Effector memory CD8-positive, alpha-beta T cell (primary cell): ENCODE results near the gene MTFMT.

ENCODE experiments used
- ATAC-seq: fragments of 150-1000 bp; cut with Tn5 transposase; replicated peaks from 2 replicates; pipeline ENCODE4 v1.10.0; 2021; ENCODE audit warnings: mild to moderate bottlenecking, moderate library complexity
- DNase-seq, 3 experiments: peaks; one replicate each; pipeline ENCODE4 v3.0.0; 2021
- H3K27ac Mint-ChIP-seq, 2 donors: one replicate each; pipeline ENCODE4 v1.8.0; 2022; ENCODE audit warnings: mild to moderate bottlenecking in 2 of 2, mixed read lengths in 2 of 2, moderate library complexity in 2 of 2
- H3K27me3 Mint-ChIP-seq, 2 donors: one replicate each; pipeline ENCODE4 v1.8.0; 2022; ENCODE audit warnings: mixed read lengths in 2 of 2
- H3K36me3 Mint-ChIP-seq: one replicate; pipeline ENCODE4 v1.8.0; 2022; ENCODE audit warnings: mild to moderate bottlenecking, moderate library complexity, mixed read lengths; ENCODE audit not compliant: insufficient read depth
- H3K4me1 Mint-ChIP-seq, 2 donors: one replicate each; pipeline ENCODE4 v1.8.0; 2022; ENCODE audit warnings: low read depth in 2 of 2, mixed read lengths in 2 of 2
- H3K4me3 Mint-ChIP-seq, 2 donors: one replicate each; pipeline ENCODE4 v1.8.0; 2022; ENCODE audit warnings: mild to moderate bottlenecking in 2 of 2, mixed read lengths in 2 of 2, moderate library complexity in 2 of 2
- H3K9me3 Mint-ChIP-seq, 2 donors: one replicate each; pipeline ENCODE4 v1.8.0; 2022; ENCODE audit warnings: mixed read lengths in 2 of 2

The MTFMT gene

GRCh38 chr15:65067645-65068402 is 38.4 kb upstream of the MTFMT start, which contains the start of gene RASL12:
Gene RASL12, minus strand, starts transcription at chr15:65067991. Its CDS starts 156 bp downstream, at chr15:65067835.
- no peaks in the 10 kb centered on the region for H3K9me3 Mint-ChIP-seq
- peak within 1 kb of the TSS; percentile 43 to 64 for H3K4me3 Mint-ChIP-seq
- ATAC-seq = no peak
- DNase-seq = no peak
- peaks cover 36 to 64% of the 10 kb centered on the region in 2 donors for H3K27me3 Mint-ChIP-seq
- no peak within 1 kb of the TSS for H3K27ac Mint-ChIP-seq
- peaks cover 5% of the 10 kb centered on the region for H3K36me3 Mint-ChIP-seq
- H3K4me1 Mint-ChIP-seq = peaks cover 6 to 8% of the 10 kb centered on the region in 2 donors

GRCh38 chr15:65067317-65067644 is 37.8 kb upstream of the MTFMT start:
- ATAC-seq = no peak
- Mint-ChIP-seq H3K4me1 (peaks cover 6 to 8% of the 10 kb centered on the region in 2 donors), H3K9me3 (no peaks in the 10 kb centered on the region), H3K27me3 (peaks cover 36 to 69% of the 10 kb centered on the region in 2 donors), H3K4me3 (peak overlapping the region in 1 of 2 donors; percentile 60), H3K27ac (no peak overlapping the region), H3K36me3 (peaks cover 5% of the 10 kb centered on the region)
- no peak for DNase-seq

DNA sequence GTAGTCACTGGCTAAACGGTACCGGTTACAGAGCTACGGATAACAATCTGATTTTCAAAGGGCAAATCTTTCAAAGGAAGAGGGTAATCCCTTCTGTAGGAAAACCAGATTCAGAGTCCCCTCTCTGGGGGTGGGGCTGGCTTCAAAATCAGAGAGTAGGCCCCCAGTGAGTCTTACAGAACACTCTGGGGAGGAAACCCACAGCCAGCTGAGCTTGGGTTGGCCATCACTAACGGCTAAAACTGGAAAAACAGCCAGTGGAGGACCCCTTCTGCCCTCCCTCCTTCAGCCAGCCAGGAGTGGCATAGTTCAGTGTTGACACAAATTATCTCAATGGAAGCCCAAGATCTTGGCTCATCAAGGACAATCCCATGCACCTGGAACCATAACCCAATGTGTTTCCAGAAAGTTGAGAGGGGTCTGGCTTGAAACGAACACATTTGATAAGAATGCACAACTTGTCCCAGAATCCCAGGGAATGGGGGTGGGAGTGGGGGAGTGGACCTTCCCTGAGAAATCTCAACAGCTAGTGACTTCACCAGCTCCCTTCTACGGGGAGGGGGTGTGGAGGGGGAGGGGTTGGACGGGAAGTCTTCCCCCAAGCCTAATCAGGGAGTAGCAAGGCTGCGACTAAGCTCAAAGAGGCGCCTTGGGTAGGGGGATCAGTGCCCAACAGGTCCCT is 37.3 kb upstream of the MTFMT start:
- DNase-seq = no peak
- peaks cover 6 to 8% of the 10 kb centered on the region in 2 donors for H3K4me1 Mint-ChIP-seq
- peak overlapping the region in 1 of 2 donors; percentile 60 for H3K4me3 Mint-ChIP-seq
- no peaks in the 10 kb centered on the region for H3K9me3 Mint-ChIP-seq
- H3K36me3 Mint-ChIP-seq = no peaks in the 10 kb centered on the region
- peaks cover 36 to 71% of the 10 kb centered on the region in 2 donors for H3K27me3 Mint-ChIP-seq
- ATAC-seq = no peak
- H3K27ac Mint-ChIP-seq = no peak overlapping the region

DNA sequence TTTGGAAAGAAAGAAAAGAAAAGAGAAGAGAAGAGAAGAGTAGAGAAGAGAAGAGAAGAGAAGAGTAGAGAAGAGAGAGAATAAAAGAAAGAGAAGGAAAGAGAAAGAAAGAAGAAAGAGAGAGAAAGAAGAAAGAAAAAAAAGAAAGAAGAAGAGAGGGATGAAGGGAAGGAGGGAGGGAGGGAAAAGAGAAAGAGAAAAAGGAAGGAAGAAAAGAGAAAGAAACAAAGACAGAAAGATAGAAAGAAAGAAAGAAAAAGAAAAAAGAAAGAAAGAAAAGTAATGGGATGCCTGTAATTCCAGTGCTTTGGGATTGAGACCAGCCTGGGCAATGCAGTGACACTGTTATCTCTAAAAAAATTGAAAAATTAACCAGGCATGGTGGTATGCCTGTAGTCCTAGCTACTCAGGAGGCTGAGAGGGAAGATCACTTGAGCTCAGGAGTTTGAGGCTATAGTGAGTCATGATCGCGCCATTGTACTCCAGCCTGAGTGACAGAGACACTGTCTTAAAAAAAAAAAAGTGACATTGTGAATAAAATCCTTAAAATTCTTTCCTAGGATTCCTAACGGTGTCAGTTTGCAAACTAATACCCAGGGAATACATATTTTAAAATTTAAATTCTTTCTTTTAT is 36.7 kb upstream of the MTFMT start:
- peaks cover 36 to 76% of the 10 kb centered on the region in 2 donors for H3K27me3 Mint-ChIP-seq
- peaks cover 6 to 8% of the 10 kb centered on the region in 2 donors for H3K4me1 Mint-ChIP-seq
- no peaks in the 10 kb centered on the region for H3K36me3 Mint-ChIP-seq
- no peak overlapping the region for H3K4me3 Mint-ChIP-seq
- no peaks in the 10 kb centered on the region for H3K9me3 Mint-ChIP-seq
- H3K27ac Mint-ChIP-seq = no peak overlapping the region
- DNase-seq (no peak), ATAC-seq (no peak)

- DNase-seq = no peak
- H3K4me1 Mint-ChIP-seq = peaks cover 3 to 4% of the 10 kb centered on the region in 2 donors
- no peak overlapping the region for H3K27ac Mint-ChIP-seq
- H3K4me3 Mint-ChIP-seq = no peak overlapping the region
- no peak for ATAC-seq
- H3K27me3 Mint-ChIP-seq = peaks cover 29 to 67% of the 10 kb centered on the region in 2 donors
- no peaks in the 10 kb centered on the region for H3K36me3 Mint-ChIP-seq
- H3K9me3 Mint-ChIP-seq = no peaks in the 10 kb centered on the region
Measured at GRCh38 chr15:65062726-65063125, 33.3 kb upstream of the MTFMT start.

DNA sequence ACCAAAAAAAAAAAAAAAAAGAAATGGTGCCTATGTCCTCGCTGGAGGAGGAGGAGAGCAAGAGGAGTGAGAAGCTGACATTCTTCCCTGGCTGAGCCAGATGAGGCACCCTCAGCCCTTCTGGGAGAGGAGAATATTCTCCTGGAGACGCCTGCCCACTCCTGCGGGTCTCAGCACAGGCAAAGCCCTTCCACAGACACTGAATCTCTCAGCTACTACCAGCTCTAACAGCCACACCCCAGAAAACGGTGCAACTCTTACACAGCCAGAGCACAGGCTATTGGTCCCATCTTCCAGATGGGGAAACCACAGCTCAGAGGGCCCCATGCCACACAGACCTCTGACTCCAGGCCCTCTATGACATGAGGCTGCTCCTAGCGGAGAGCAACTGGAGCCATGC is 32.6 kb upstream of the MTFMT start:
- H3K9me3 Mint-ChIP-seq = no peaks in the 10 kb centered on the region
- peaks cover 24 to 67% of the 10 kb centered on the region in 2 donors for H3K27me3 Mint-ChIP-seq
- no peak overlapping the region for H3K4me3 Mint-ChIP-seq
- ATAC-seq = no peak
- no peaks in the 10 kb centered on the region for H3K36me3 Mint-ChIP-seq
- DNase-seq = no peak
- H3K4me1 Mint-ChIP-seq = peaks cover 0 to 1% of the 10 kb centered on the region in 2 donors
- H3K27ac Mint-ChIP-seq = no peak overlapping the region

DNA sequence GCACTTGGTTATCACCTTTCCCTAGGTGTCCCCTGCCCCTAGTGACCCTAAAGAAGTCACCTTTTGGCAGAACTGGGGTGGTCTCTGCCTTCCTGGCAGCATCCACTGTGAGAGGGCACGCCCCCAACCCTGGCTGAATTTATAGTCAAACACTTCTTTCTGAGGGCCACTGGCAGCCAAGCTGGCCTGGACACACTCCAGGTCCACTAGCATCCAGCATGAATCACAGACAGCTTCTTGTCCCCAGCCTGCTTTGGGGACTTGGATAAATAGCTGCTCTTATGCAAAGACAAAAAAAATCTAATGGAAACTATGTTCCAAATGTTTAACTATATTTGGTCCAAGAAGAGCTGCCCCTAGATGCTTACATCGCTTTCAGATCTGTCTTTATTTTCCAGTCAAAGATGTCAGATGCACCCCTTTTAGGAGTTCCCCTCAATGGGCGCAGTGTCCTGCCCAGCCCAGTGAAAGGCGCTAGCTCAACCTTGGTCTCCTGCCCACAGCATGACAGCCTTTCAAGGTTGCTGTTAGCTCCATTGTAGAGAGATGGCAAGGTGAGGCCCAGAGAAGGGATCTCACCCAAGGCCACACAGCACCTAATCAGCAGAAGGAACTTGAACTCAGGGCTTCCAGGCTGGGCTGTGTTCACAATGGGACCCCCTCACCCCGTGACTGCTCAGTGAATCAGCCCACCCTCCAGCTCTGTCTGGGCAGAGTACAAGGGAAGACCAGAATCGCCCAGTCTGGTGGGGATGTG is 31.4 kb upstream of the MTFMT start:
- DNase-seq (no peak), ATAC-seq (no peak)
- Mint-ChIP-seq H3K9me3 (no peaks in the 10 kb centered on the region), H3K4me3 (no peak overlapping the region), H3K27me3 (peaks cover 18 to 58% of the 10 kb centered on the region in 2 donors), H3K4me1 (peaks cover 0 to under 1% of the 10 kb centered on the region in 2 donors), H3K27ac (no peak overlapping the region), H3K36me3 (no peaks in the 10 kb centered on the region)

- H3K4me3 Mint-ChIP-seq = no peak overlapping the region
- H3K9me3 Mint-ChIP-seq = no peaks in the 10 kb centered on the region
- peaks cover 10 to 54% of the 10 kb centered on the region in 2 donors for H3K27me3 Mint-ChIP-seq
- H3K4me1 Mint-ChIP-seq = peaks cover 0 to 3% of the 10 kb centered on the region in 2 donors
- no peaks in the 10 kb centered on the region for H3K36me3 Mint-ChIP-seq
- no peak overlapping the region for H3K27ac Mint-ChIP-seq
- DNase-seq (no peak), ATAC-seq (no peak)
Measured at GRCh38 chr15:65059931-65060596, 30.6 kb upstream of the MTFMT start.

DNA sequence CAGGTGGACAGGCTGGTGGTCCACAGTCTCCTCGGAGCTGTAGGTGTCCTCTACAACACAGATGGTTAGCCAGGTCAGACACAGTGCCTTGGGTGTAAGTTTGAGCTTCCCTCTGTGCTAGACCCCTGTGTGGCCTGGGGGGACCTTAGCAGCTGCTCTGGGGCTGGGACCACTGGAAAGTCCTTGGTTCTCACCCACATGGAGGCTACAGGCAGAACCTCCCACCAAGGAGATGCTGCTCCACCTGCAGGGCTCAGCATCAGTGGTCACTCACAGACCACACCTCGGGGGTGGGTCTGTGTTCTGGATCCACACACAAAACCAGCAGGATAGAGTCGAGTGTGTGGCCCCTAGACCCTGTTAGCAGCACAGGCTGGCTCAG is 29.9 kb upstream of the MTFMT start:
- Mint-ChIP-seq H3K27me3 (peaks cover 8 to 49% of the 10 kb centered on the region in 2 donors), H3K4me3 (no peak overlapping the region), H3K4me1 (peaks cover 0 to 3% of the 10 kb centered on the region in 2 donors), H3K9me3 (no peaks in the 10 kb centered on the region), H3K27ac (no peak overlapping the region), H3K36me3 (no peaks in the 10 kb centered on the region)
- DNase-seq (no peak), ATAC-seq (no peak)

DNA sequence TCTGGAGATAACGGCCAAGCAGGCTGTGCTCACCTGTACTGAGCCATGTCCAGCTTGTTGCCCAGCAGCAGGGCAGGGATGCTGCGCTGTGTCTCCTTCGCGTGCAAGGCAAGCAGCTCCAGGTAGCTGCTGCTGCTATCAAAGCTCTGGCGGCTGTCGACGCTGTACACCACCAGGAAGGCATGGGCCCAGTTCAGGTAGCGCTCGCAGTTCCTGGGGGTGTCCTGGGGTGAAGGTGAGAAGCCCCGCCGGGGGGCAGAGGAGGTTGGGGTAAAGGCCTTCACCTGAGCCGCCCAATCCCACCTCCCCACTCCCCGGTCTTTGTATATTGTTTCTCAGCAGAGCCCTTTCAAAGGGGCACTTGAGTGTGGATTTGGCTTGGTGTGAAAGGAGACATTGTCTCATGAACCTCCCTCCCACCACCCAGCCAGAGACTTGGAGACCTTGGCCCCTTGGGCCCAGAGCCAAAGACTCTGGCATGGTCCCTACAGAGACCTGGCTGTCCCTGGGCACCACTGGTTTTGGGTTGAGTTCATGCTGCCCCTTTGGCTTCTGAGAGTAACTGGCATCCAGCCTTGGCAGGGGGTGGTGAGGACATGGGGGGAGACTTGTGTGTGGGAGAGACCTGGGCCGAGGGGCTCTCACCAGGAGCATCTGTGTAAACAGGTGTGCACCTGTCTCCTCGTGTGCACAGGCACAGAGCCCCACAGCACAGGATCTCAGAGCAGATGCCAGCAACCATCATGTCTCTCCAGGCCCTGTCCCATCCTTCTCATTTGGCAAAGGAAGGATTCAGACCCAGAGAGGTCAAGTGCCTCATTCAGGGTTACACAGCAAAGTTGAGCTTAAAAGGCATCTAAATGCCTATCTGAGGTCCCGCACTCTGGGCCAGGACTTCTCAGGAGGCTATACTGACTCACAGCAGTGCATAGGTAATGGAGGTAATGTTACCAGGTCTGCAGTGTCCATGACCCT is 29.2 kb upstream of the MTFMT start:
- Mint-ChIP-seq H3K27ac (no peak overlapping the region), H3K9me3 (no peaks in the 10 kb centered on the region), H3K27me3 (peaks cover 7 to 45% of the 10 kb centered on the region in 2 donors), H3K4me3 (no peak overlapping the region), H3K36me3 (no peaks in the 10 kb centered on the region), H3K4me1 (peaks cover 0 to 3% of the 10 kb centered on the region in 2 donors)
- DNase-seq (no peak), ATAC-seq (no peak)

GRCh38 chr15:65057549-65057940 is 28.1 kb upstream of the MTFMT start:
- Mint-ChIP-seq H3K36me3 (no peaks in the 10 kb centered on the region), H3K4me1 (peaks cover 0 to 3% of the 10 kb centered on the region in 2 donors), H3K4me3 (no peak overlapping the region), H3K27me3 (peaks cover 0 to 34% of the 10 kb centered on the region in 2 donors), H3K9me3 (no peaks in the 10 kb centered on the region), H3K27ac (no peak overlapping the region)
- ATAC-seq (no peak), DNase-seq (no peak)
